ENCODE measurements around the gene TGIF2.
A peak's percentile ranks its signal among the peaks of the same experiment; 100 is the strongest.

The TGIF2 gene

DNA sequence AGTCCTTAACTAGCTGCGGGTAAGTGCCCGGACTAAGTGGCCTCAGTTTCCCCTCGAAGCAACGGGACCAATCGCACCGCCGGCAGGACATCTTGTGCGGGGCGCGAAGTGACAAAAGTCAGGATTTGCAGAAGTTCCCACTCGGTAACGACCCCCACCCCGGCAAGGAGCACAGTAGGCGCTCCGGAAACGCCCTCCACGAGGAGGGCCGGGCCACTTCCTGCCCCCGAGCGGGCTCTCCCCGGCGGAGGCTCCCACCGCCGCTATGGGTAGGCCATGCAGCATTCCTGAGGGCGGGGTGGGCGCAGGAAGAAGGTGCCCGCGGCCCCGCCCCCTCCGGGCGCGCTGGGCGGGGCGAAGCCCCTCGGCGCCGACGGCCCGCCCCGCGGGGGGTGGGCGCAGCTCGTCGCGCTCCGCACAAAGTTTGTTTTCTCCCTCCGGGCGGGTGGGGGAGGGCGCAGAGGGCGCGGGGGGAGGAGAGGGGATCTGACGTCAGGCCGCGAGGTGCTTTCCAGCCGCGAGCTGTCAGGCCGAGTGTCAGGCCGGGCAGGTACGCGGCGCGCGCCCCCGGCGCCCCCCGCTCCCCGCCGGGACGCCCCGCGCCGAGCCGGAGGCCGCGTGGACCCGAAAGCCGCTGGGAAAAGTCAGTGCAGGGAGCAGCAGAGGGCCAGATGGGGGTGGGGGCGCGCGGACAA, at the start of gene TGIF2:
Gene TGIF2, plus strand, starts transcription at position 495 of the 695 bp plus-strand sequence. CDS start 5,178 bp downstream, outside the sequence.
- Histone ChIP-seq H3K4me1 (peaks cover 24% of the 10 kb centered on the region), H3K36me3 (replicated peaks) (peaks cover under 1% of the 10 kb centered on the region), H3K9me3 (no peaks in the 10 kb centered on the region), H3K4me3 (peak within 1 kb of the TSS; percentile 88), H3K27me3 (ENCODE audit: low read depth) (no peaks in the 10 kb centered on the region)
- peak; percentile 87 to 93 for DNase-seq (ENCODE audit: low spot score in 2 of 2)
- in situ Hi-C loops (cut with MboI; ENCODE audit: low sequenced_read_pairs), result no loop called here

DNA sequence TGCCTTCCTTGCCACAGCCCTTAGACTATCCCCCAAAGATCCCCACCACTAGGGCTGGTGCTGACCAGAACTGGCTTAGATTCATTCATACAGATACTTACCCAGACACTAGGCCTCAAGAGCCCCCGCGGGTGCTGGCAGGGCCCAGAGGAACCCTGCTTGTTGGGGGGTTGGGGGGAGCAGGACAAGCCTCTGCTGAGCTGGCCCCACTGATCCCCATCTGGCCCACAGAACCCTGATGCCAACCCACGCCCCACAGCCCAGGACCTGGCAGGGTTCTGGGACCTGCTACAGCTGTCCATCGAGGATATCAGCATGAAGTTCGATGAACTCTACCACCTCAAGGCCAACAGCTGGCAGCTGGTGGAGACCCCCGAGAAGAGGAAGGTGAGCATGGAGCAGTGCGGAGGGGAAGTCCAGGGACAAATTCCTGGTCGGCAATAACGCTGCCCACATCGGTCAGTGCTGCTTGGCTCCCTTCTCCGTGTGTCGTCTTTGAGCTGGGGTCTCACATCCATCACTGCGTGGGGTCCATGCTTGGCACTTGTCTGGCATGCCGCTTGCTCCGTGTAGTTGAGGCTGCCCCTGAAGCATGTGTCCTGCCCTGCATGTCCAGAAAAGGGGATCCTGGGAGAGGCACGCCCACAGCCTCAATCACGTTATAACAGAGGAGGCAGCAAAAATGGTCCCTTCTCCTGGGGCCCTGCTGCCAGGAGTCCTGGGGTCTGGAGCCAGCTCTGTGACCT, 47.6 kb upstream of the TGIF2 start:
- in situ Hi-C loops (cut with MboI; ENCODE audit: low sequenced_read_pairs), result no loop called here
- H3K27me3 ChIP-seq (ENCODE audit: low read depth), result no peaks in the 10 kb centered on the region
- no peak for DNase-seq (ENCODE audit: low spot score in 2 of 2)
- peaks cover 19% of the 10 kb centered on the region for H3K36me3 ChIP-seq (replicated peaks)
- no peak overlapping the region for H3K4me3 ChIP-seq
- H3K4me1 ChIP-seq, result no peaks in the 10 kb centered on the region
- no peaks in the 10 kb centered on the region for H3K9me3 ChIP-seq

DNA sequence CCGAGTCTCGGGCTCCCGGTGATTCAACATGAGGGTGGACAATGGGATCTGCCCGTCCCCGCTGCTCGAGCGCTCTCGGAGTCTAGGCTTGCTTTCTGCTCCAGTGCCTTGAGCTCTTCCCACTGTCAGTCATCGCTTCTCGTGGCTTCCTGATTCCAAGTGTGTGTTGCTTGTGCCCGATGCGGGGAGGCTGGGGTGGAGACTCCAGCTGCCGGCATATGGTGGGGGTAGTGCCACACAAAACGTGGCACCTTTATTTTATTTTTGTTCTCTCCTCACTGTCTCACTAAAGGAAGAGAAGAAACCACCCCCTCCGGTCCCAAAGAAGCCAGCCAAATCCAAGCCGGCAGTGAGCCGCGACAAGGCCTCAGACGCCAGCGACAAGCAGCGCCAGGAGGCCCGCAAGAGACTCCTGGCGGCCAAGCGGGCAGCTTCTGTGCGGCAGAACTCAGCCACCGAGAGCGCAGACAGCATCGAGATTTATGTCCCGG, 46.8 kb upstream of the TGIF2 start:
- no peak overlapping the region for H3K4me3 ChIP-seq
- DNase-seq (ENCODE audit: low spot score in 2 of 2), result no peak
- in situ Hi-C loops (cut with MboI; ENCODE audit: low sequenced_read_pairs), result no loop called here
- no peaks in the 10 kb centered on the region for H3K4me1 ChIP-seq
- H3K27me3 ChIP-seq (ENCODE audit: low read depth), result no peaks in the 10 kb centered on the region
- peaks cover 15% of the 10 kb centered on the region for H3K36me3 ChIP-seq (replicated peaks)
- H3K9me3 ChIP-seq, result no peaks in the 10 kb centered on the region

DNA sequence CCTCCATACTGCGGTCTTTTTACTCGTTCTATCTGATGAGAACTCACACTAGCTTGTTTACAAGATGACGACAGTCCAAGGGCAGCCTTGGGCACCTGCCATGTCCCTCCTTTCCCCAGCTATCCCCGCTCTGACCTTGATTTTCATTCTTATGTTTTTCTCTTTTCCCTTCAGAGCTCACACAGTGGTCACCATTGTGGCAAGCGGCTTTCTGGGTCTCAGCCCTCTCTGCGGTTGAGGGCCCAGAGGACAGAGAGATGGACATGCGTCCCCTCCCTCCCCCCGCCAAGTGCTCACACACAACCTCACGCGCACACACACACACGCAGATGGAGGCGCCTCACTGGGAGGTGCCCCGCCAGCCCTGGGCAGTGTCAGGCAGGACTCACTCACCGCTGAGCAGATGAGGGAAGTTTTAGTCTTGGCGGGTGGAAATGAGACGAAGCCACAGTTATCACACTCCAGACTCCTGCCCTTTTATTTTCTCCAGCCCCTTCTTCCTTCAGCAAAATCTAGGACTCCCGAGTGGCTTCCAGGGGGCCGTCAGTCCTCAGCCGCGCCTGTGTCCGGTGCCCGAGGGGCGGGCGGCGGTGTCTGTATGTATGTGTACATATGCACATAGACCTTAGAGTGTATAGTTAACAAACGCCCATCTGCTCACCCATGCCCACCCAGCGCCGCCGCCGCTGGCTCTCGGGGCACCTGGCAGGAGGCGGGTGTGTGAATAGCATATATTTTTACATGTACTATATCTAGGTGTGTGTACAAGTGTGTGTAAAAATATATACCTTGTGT, 45.9 kb upstream of the TGIF2 start:
- in situ Hi-C loops (cut with MboI; ENCODE audit: low sequenced_read_pairs), result no loop called here
- H3K9me3 ChIP-seq, result no peaks in the 10 kb centered on the region
- no peaks in the 10 kb centered on the region for H3K4me1 ChIP-seq
- H3K4me3 ChIP-seq, result no peak overlapping the region
- H3K27me3 ChIP-seq (ENCODE audit: low read depth), result no peaks in the 10 kb centered on the region
- no peak for DNase-seq (ENCODE audit: low spot score in 2 of 2)
- H3K36me3 ChIP-seq (replicated peaks), result peaks cover 13% of the 10 kb centered on the region

DNA sequence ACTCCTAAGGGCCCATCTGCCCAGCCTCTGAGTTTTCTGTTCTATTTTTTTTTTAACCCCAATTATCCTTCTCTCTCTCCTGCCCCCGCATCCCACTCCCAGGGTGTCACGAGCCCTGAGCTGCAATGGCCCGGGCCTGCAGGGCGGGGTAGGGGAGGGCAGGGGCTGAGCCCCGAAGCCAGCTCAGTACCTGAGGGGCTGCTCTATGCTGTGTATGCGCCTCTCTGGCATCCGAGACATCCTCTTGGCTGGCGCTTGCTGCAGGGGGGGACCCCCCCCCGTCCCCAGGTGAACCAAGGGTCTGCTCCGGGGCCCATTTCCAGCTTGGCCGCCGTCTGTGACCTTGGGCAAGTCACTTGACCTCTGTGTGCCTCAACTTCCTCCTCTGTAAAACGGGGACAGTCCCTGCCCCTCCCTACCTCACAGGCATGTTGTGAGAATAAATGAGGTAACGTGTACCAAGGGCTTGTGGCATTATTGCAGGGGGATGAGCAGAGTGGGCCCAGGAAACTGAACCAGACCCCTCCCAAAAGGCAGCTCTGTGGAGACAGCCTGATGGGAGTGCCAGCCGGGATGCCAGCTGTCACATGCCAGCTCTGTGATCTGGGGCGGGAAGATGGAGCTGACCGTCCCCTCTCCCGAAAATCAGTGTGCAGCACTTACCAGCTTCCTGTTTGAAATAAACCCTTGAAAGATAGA, 45.1 kb upstream of the TGIF2 start:
- DNase-seq (ENCODE audit: low spot score in 2 of 2), result no peak
- Histone ChIP-seq H3K9me3 (no peaks in the 10 kb centered on the region), H3K4me3 (no peak overlapping the region), H3K36me3 (replicated peaks) (peaks cover 13% of the 10 kb centered on the region), H3K4me1 (no peaks in the 10 kb centered on the region), H3K27me3 (ENCODE audit: low read depth) (no peaks in the 10 kb centered on the region)
- in situ Hi-C loops (cut with MboI; ENCODE audit: low sequenced_read_pairs), result no loop called here

DNA sequence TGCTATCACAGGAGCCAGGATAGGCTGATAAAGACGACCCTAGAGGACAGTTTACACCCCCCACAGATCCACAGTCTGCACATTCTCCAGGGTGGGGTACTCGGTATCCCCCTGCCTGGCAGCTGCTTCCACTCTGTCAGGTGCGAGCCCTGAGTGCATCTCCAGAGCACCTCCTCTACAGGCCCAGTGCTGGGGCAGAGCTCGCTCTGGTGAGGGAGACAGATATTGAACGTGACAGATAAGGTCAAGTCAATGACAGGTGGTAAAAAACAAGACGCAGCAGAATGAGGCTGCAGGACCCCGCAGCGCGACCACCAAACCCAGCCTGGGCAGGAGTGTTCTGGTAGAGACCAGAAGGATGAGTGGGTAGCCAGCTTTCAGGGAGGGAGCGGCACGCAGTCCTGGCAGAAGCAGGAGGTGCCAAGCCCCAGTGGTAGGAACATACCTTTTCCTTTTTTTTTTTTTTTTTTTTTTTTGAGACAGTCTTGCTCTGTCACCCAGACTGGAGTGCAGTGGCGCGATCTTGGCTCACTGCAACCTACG, 44.5 kb upstream of the TGIF2 start:
- Histone ChIP-seq H3K4me1 (no peaks in the 10 kb centered on the region), H3K36me3 (replicated peaks) (peaks cover 12% of the 10 kb centered on the region), H3K27me3 (ENCODE audit: low read depth) (no peaks in the 10 kb centered on the region), H3K4me3 (no peak overlapping the region), H3K9me3 (no peaks in the 10 kb centered on the region)
- no peak for DNase-seq (ENCODE audit: low spot score in 2 of 2)
- in situ Hi-C loops (cut with MboI; ENCODE audit: low sequenced_read_pairs), result no loop called here

DNA sequence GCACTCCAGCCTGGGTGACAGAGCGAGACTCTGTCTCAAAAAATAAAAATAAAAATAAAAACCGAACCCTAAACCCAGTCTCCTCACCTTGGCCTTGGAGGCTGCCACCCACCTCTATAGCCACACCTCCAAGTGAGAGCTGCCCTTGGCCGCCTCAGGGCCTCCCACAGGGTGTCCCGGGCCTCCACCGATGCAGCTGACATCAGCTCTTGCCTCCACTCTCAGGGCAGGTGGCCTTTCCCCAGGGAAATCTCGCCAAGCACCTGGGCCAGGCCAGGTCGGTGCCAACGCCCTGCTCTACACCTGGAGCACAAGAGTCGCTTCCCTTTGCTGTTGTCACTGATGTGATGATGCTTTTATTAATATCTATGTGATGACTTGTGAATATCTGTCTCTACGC, 41.0 kb upstream of the TGIF2 start:
- Histone ChIP-seq H3K27me3 (ENCODE audit: low read depth) (no peaks in the 10 kb centered on the region), H3K36me3 (replicated peaks) (no peaks in the 10 kb centered on the region), H3K4me3 (no peak overlapping the region), H3K4me1 (no peaks in the 10 kb centered on the region), H3K9me3 (no peaks in the 10 kb centered on the region)
- in situ Hi-C loops (cut with MboI; ENCODE audit: low sequenced_read_pairs), result no loop called here
- DNase-seq (ENCODE audit: low spot score in 2 of 2), result no peak

DNA sequence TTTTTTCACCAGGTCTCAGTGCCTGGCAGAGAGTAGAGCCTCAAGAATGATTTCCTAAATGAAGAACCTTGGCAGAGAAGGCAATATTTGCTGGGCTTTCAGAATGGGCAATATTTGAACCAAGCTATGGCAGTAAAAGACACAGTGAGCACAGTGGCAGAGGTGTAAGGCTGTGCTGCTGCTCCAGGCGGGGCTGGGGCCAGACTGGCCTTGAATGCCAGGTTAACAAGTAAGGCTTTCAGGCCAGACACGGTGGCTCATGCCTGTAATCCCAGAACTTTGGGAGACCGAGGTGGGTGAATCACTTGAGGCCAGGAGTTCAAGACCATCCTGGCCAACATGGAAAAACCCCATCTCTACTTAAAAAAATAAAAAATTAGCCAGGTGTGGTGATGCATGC, 40.6 kb upstream of the TGIF2 start:
- no peaks in the 10 kb centered on the region for H3K4me1 ChIP-seq
- DNase-seq (ENCODE audit: low spot score in 2 of 2), result no peak
- no peaks in the 10 kb centered on the region for H3K9me3 ChIP-seq
- H3K27me3 ChIP-seq (ENCODE audit: low read depth), result no peaks in the 10 kb centered on the region
- H3K4me3 ChIP-seq, result no peak overlapping the region
- H3K36me3 ChIP-seq (replicated peaks), result no peaks in the 10 kb centered on the region
- in situ Hi-C loops (cut with MboI; ENCODE audit: low sequenced_read_pairs), result no loop called here

DNA sequence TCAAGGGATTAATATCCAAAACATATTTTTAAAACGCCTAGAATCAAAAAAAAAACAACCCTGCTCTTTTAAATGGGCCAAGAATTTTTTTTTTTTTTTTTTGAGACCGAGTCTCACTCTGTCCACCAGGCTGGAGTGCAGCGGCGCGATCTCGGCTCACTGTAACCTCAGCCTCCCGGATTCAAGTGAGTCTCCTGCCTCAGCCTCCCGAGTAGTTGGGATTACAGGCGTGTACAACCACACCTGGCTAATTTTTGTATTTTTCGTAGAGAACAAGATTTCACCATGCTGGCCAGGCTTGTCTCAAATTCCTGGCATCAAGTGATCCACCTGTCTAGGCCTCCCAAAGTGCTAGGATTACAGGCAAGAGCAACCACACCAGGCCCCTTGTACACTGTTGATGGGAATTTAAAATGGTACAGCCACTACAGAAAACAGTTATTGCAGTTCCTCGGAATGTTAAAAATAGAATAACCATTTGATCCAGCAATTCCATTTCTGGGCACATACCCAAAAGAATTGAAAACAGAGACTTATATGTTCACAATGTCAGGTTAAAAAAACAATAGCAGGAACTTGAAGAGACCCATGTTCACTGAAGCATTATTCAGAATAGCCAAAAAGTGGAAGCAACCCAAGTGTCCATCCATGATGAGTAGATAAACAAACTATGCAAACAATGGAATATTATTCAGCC, 35.2 kb upstream of the TGIF2 start:
- Histone ChIP-seq H3K36me3 (replicated peaks) (no peaks in the 10 kb centered on the region), H3K4me3 (no peak overlapping the region), H3K9me3 (no peaks in the 10 kb centered on the region), H3K4me1 (no peaks in the 10 kb centered on the region), H3K27me3 (ENCODE audit: low read depth) (no peaks in the 10 kb centered on the region)
- DNase-seq (ENCODE audit: low spot score in 2 of 2), result no peak
- in situ Hi-C loops (cut with MboI; ENCODE audit: low sequenced_read_pairs), result no loop called here

DNA sequence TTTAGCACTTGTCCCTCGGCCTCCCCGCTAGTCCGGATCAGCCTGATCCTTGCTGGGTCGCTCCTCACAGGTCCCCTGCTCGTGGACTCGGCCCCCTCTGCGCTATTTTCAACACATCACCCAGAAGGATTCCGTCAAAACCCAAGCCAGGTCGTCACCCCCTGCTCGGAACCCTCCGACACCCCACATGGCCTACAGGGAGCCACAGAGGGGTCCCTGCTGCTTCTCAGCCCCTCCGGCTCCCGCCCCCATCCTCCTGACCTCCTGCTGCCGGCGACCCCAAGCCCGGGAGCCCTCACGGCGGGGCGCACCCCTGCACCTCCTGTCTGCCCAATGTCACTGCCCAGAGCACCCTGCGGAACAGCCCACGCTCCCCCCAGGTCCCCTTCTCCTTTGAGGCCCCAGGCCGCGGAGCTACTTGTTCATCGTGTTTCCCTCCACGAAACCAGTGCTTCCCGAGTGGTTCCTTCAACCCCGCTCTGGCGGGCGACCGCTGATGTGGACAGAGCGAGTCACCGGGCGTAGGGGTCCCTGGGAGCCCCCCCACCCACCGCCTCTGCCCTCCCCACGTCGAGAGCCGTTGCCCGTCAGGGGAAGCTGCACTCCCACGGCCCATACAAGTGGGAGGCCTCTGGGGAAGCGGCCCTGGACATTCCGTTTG, 32.7 kb upstream of the TGIF2 start:
- H3K27me3 ChIP-seq (ENCODE audit: low read depth), result no peaks in the 10 kb centered on the region
- H3K36me3 ChIP-seq (replicated peaks), result no peaks in the 10 kb centered on the region
- no peak overlapping the region for H3K4me3 ChIP-seq
- in situ Hi-C loops (cut with MboI; ENCODE audit: low sequenced_read_pairs), result no loop called here
- no peaks in the 10 kb centered on the region for H3K4me1 ChIP-seq
- no peak for DNase-seq (ENCODE audit: low spot score in 2 of 2)
- H3K9me3 ChIP-seq, result no peaks in the 10 kb centered on the region

DNA sequence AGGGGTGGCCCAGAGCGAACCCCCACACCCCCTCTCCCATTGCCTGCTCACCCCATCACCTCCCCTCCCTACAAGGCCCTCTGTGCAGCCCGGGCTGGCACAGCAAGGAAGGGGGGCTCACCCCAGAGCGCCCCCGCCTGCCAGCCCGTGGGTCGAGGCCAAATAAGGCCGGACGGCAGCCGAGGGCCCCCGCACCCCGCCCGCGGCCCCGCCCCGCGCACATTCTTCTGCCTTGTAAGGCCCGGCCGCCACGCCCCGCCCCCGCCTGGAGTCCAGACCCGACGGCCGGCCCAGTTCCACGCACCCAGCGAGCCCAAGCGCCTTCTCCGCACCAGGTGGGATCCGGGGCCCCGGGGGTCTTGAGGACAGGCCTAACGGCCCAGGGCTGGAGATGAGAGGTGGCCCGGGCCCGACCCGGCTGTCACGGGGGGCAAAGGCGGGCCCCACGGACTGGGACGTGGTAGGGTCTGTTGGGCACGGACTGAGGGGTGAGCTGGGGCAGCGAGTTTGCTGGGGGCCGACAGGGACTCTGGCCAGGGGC, 32.1 kb upstream of the TGIF2 start, which contains the start of gene MYL9:
Gene MYL9, plus strand, starts transcription at position 293 of the 541 bp plus-strand sequence. CDS start 3,366 bp downstream, outside the sequence.
- Histone ChIP-seq H3K27me3 (ENCODE audit: low read depth) (no peaks in the 10 kb centered on the region), H3K4me3 (no peak within 1 kb of the TSS), H3K36me3 (replicated peaks) (no peaks in the 10 kb centered on the region), H3K4me1 (no peaks in the 10 kb centered on the region), H3K9me3 (no peaks in the 10 kb centered on the region)
- in situ Hi-C loops (cut with MboI; ENCODE audit: low sequenced_read_pairs), result no loop called here
- no peak for DNase-seq (ENCODE audit: low spot score in 2 of 2)

DNA sequence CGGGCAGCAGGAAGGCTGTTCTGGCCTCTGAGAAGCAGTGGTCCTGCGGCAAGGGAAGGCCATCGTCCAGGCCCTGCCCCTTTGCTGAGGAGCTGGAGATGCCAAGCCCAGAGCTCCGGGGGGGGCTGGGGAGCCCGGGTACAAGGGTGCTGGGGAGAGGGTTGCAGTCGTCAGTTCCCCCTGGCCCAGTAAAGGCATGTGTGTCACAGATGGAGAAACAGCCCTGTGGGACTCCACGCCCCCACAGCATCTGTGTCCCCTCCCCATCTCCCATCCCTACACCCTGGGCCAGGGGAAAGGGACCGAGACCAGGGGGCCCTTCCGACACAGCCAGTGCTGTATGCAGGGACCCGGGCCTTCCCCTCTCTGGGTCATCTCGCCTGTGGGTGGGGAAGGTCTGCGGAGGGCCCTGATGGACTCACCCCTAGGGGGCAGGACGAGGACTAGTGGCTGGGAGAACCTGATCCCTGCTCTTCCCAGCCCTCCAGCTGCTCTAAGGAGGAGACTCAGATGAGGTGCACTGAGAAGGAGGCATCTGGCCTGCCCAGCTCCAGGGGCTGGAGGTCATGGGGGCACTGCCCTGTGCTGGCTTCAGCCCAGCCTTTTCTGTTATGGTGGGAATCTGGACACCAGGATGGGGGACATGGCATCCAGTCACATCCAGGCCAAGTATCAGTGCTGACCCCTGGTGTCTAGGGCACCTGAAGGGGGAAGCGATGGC, 31.5 kb upstream of the TGIF2 start:
- H3K36me3 ChIP-seq (replicated peaks), result no peaks in the 10 kb centered on the region
- H3K9me3 ChIP-seq, result no peaks in the 10 kb centered on the region
- in situ Hi-C loops (cut with MboI; ENCODE audit: low sequenced_read_pairs), result no loop called here
- H3K27me3 ChIP-seq (ENCODE audit: low read depth), result no peaks in the 10 kb centered on the region
- H3K4me3 ChIP-seq, result no peak overlapping the region
- DNase-seq (ENCODE audit: low spot score in 2 of 2), result peak; percentile 5 to 55
- no peaks in the 10 kb centered on the region for H3K4me1 ChIP-seq
